GM21528 (cell line): Measurements from ENCODE around the gene ST6GAL2.

Experiments used
- ATAC-seq: cut with Tn5 transposase; IDR thresholded peaks from one replicate; pipeline ENCODE4 v1.9.1; 2021; ENCODE audit warnings: mild to moderate bottlenecking, moderate library complexity; ENCODE audit not compliant: unreplicated experiment, low FRiP score

Gene ST6GAL2

DNA sequence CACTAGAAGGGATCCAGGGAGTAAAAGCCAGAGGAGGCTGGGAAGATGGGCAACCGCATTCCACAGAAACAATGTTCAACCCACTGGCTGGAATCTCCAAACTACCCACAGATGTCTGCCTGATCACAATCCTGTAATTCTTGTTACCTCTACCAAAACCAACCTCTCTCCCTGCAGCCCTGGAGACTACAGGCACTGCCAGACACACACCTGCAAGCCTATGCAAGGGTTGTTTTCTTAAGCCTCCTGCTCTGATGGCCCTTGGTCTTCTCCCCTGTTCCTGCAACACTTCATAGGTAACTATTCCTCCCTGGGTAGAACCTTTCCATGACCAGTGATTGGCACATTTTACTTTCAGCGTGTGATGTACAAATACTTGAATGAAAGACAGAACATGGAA lies 21.9 kb downstream of the ST6GAL2 start:
- no peak for ATAC-seq

DNA sequence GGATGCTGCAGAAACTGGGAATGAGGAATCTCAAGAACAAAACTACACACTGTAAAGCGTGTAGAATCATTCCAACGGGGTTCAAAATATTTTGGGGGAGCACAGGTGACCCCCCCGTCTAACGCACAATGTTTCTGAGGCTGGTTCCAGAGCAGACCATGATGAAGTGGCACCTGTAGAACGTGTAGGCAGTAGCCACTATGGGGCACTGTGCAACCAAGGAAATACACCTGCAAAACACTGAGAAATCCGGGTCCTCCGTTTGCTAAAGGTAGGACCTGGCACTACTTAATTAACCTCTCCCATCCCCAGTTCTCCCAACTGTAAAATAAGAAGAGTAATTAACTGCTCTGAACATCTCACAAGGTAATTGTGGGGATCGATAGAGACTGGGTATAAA lies 22.6 kb downstream of the ST6GAL2 start:
- no peak for ATAC-seq

DNA sequence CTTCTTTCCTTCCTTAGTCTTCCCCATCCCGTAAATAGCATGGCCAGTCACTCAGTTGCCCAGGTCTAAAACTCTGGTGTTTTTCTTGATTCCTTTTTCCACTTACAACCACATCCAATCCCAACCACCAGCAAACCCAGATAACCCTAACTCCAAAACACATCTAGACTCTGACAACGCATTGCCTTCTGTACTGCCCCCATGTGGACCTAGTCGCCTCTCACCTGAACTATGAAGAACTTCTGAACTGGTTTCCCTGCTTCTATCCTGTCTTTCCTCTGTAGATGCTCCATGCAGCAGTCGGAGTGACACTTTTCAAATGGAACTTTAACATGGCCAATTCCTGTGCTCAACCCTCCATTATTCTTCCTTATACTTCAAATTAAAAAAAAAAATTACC lies 26.5 kb downstream of the ST6GAL2 start:
- ATAC-seq = no peak

GRCh38 chr2:106858810-106859209 lies 27.2 kb downstream of the ST6GAL2 start:
- no peak for ATAC-seq

DNA sequence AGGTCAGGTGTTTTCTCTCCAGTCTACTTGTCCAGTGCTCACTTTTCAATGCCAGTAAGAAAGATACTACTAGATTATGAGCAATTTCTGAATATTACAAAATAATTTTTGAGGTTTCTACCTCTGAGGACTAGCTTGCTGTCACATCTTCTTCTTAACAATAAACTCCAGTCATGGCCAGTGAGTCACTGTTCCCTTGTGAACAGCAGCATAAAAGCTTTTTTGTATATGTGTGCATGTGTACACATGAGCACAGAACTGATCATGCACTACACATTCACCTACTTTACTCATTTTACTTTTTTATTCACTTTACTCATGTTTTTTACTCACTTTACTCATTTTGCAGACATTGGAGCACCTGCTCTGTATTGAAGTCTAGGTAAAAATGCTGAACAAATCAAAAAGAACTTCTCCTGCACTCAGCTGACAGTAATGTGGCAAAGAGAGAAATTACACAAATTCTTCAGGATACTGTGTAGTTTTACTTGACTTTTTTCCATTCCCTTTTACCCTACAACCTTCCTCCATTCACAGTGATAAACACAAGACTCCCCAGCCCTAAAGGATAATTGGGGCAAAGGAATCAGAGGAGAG lies 28.0 kb downstream of the ST6GAL2 start:
- no peak for ATAC-seq

DNA sequence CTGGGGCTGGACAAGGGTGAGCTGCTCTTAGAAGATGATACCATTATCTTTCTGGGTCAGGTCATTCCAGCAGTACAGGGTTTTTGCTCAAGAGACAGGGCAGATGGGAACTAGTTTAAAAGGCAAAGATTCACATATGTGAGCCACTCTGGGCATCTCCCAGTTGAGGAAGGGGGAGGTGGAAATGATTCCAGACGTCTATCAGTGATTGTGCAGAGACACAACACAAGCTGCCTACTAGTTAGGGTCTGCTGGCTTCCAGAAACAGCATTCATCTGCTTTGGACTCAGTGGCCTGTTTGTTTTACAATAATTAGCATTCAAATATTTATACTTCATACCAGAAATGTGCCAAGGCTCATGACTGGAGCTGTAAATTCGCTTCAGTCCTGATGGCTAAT lies 32.3 kb downstream of the ST6GAL2 start:
- ATAC-seq = no peak

- no peak for ATAC-seq
These were observed 34.0 kb downstream of the ST6GAL2 start for GRCh38 chr2:106851881-106852501.

DNA sequence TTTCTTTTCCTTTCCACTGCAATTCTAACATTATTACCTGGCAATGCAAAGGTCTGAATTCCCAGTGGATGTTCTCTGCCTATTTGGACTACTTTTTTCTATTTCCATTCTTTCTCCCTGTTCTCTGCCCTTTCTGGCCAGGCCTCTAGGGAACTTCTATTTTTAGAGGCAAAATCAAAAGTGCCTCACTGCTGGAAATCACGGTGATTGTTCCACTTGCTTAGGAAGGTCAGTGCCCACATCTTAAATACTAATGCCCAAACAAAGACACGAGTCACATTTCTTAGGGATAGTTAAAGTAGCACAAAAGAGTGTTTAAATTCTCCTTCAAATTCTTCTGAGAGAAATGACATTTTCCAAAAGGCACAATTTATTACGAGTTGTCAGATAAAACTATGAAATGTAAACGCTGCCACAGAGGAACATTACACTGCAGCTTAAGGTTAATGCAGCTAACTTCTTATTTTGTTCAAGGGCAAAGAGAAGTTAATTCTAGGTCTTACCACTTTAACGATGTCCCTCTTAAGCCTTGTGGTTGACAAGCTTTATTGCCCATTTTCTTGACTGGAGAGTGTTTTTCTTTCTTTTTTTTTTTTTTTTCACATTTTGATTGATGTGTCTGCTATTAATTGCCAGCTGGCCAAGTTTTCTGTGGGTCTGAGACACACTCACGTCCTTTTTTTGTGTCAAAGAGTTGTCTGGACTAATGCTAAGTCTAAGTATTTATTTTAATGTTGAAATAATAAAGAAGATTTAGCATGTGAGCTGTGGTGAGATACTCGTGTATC lies 34.7 kb downstream of the ST6GAL2 start:
- ATAC-seq = no peak

- ATAC-seq = no peak
These were observed 36.7 kb downstream of the ST6GAL2 start for GRCh38 chr2:106849253-106849652.

GRCh38 chr2:106847366-106847765 lies 38.6 kb downstream of the ST6GAL2 start:
- ATAC-seq = no peak

GRCh38 chr2:106845716-106846115 lies 40.3 kb downstream of the ST6GAL2 start:
- no peak for ATAC-seq

DNA sequence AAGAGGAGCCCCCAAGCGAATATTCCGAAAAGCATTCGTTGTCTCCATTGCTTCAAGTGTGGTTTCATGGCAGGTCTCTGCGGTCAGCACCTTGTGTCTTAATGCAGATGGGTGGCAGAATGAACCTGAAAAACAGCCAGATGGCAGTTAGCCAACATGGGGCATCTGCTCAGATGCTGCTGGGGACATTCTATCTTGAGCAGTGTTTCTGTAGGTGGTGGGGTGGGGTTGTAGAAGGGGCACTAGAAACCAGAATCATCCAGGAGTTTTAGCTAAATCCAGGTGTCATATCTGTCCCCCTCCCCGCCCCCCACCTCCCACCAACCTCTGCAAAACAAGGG lies 42.1 kb downstream of the ST6GAL2 start:
- ATAC-seq = no peak

DNA sequence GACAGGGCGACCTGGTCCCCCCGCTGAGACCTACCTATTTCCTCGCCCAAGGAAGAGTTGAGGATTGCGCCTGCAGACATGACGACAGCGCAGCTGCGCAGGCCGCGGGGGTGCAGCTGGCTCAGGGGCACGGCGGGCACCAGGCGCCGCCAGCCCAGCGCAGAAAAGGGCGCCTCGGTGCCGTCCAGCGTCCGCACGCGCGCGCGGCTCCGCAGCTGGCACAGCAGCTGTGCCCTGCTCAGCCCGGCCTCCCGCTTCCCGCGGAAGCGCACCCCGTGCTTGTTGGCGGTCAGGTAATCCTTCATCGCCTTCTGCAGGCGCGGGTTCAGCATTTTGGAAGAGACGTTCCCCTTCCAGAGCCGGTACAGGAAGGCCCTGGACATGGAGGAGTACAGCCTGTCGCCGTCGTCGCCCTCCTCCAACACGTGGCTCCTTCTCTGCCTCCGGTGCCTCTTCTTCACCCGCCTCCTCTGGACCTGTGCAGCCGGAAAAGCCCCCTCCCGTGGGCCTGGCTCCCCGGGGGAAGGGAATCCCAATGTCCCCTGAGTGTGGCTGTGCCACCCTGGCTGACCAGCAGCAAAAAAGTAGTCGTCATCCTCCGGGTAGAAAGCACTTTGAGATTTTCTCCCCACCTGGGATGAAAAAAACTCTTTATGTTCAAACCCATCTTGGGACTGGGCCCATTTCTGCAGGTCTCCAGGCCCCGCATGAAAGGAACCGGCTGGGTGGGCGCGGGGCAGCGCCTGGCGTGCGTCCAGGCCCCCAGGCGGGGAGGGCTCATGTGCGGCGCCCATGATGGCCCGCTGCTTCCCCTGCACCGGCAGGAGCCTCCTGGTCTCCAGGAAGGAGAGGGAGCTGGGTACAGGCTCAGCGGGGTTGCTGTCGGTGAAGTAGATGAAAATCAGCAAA lies 42.7 kb downstream of the ST6GAL2 start:
- ATAC-seq = no peak

DNA sequence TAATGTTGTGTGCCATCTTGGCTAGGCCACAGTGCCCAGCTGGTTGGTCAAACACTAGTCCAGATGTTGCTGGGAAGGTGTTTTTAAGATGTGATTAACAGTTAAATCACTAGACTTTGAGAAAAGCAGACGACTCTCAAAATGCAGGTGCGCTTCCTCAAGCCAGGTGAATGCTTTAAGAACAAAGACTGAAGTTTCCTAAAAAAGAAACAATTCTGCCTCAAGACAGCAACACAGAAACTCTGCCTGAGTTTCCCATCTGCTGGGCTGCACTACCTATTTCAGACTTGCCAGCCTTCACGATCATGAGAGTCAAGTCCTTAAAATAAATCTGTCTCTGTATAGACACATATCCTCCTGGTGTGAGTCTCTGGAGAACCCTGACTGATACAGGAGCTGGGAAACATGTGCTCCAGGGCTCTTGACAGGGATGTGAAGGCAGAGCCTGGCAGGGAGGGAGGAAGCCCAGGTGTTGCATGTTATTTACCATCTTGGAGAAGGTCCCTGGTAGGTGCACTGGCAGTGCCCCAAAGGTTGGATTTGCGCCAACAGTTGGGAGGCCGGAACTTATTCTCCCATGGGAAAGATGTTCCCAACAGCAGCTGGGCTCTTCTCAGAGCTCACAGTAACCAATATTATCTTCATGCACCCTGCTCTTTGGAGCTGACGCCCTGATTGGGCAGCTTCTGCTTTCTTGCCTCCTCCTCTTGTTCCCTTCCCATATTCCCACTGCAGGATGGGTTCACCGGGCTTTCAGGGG lies 43.9 kb downstream of the ST6GAL2 start:
- ATAC-seq = no peak

GRCh38 chr2:106840818-106841217 lies 45.1 kb downstream of the ST6GAL2 start:
- ATAC-seq = no peak

DNA sequence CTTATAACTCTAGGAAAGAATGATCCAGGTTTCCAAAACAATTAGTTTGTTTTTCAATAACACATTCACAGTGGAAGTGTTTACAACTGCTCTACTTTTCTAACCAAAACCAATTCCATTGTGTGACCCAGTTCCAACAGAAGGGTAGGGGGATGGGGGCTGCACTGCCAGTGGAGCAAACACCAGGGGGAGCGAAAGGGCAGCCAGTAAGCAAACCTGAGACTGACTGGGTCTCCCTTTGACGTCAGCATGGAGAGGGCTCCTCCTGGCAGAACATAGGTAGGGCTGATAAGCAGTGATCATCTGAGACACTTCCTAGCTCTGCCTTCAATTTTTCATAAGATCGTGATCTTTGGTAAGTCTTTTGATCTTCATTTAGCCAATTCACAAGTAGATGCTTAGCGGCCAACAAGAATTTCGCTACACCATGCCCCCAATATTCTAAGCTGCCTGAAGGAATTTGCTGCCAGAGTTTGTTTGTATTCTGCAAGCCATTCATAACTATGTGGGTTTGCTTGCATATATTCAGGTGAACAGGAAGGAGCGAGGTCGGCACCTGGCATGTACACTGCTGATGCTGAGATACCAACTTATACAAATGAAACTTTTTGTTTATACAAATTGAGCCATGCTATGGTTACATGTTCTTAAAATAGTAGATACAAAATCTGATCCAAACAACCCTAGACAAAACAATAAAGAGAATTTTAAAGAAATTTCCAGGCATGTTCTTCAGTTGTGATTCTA lies 45.9 kb downstream of the ST6GAL2 start:
- ATAC-seq = no peak

DNA sequence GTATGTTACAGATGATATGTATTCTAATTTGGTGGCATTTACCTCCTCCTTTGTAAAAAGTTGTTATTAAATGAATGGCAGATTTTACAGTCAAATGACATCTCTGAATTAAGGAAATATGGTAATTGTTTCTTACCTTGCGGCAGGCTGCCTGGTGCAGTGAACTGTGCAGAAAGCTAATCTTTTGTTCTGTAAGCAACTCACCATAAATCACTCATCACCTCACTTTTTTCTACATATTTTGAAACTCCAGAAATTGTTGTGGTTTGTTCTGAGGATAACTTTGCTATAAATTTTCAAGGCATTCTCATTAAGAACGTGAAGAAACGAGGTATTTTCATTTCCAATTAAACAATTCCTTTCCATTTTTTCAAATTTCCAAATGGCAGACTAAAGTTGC lies 52.7 kb downstream of the ST6GAL2 start:
- ATAC-seq = no peak

- ATAC-seq = no peak
These were observed 54.0 kb downstream of the ST6GAL2 start for GRCh38 chr2:106831816-106832569.

DNA sequence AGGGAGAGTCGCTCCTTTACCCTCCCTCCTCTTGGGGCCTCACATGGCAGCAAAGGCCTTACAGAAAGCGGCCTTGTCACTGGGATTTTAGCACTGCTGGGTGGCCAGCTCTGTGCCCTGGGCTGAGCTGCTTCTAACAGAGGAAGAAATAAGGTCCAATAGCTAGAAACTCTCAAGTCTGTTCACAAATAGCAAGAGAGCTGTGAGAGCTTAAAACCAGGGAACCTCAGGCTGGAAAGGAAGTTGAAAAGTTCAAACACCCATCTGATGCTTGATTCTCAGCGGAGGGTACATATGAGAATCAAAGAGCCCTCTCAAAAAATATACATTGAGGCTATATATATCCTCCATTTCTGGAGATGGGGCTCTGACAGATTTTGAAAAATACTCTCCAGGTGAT lies 54.7 kb downstream of the ST6GAL2 start:
- no peak for ATAC-seq
